ENCODE results near the gene MFNG. TPM values are rescaled to one million over a fixed set of nuclear protein-coding genes. Genes with fewer than 3 reads are reported as not detected.
A peak's percentile ranks its signal among the peaks of the same experiment; 100 is the strongest.
"Not testable (repeated sequence)": the region's sequence is repeated elsewhere in the genome, so short reads cannot be mapped to it uniquely, and the experiment has no call there.

Gene MFNG, protein sequence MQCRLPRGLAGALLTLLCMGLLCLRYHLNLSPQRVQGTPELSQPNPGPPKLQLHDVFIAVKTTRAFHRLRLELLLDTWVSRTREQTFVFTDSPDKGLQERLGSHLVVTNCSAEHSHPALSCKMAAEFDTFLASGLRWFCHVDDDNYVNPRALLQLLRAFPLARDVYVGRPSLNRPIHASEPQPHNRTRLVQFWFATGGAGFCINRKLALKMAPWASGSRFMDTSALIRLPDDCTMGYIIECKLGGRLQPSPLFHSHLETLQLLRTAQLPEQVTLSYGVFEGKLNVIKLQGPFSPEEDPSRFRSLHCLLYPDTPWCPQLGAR
- 100 to 1,000 TPM in 1 of 2 donors, 10 to 100 TPM in 1; 88.7 to 169 TPM for total RNA-seq

DNA sequence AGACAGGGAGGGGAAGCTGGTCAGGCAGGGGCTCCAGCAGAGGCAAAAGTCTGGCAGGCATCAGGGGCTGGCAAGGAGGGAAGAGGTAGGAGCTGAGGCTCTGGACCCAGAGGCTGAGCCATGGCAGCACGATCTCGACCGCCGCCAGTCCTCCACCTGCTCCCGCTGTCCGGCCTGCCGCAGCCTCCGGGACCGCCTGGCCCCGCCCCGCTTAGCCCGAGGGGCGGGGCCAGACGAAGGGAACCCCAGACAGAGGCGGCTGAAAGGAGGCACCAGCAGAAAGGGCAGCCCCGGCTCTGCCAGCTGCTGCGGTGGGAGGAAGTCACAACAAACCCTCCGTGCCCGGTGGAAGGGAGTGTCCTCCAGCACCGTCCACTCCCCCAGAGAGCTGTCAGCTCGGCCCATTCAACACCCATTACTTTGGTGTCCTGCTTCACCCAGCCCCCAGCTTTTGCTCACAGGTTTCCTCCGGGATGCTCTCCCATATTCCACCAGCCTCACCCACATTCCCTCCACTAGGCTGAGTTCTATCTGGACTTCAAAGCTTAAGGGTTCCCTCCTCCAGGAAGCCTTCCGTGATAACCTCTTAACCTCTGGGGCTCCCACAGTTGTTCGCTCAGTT lies at the start of gene MFNG:
Gene MFNG (minus strand): TSS at position 161 of the 622 bp plus-strand sequence. CDS start 207 bp downstream, outside the sequence.
- ATAC-seq, result peak; percentile 71 to 72

DNA sequence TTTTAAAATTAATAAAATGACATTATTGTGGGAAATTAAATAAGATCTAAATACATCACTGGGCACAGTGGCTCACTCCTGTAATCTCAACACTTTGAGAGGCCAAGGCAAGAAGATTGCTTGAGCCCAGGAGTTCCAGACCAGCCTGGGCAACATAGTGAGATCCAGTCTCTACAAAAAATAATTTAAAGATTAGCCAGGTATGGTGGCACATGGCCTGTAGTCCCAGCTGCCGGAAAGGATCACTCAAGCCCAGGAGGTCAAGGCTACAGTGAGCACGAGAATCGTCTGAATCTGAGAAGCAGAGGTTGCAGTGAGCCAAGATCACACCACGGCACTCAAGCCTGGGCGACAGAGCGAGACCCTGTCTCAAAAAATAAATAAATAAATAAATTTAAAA lies 49.0 kb upstream of the MFNG start:
- H3K9me3 Mint-ChIP-seq, result no peaks in the 10 kb centered on the region
- H3K27ac Mint-ChIP-seq, result no peak overlapping the region
- ATAC-seq (no peak), DNase-seq (ENCODE audit: low spot score in 2 of 2) (no peak)
- no peaks in the 10 kb centered on the region for H3K36me3 Mint-ChIP-seq

More for the DNA sequence above, at the start of gene MFNG:
- peak within 1 kb of the TSS; percentile 97 for H3K27ac Mint-ChIP-seq
- peaks cover 15 to 27% of the 10 kb centered on the region in 2 donors for H3K36me3 Mint-ChIP-seq
- DNase-seq (ENCODE audit: low spot score in 2 of 2), result peak; percentile 77 to 86
- H3K9me3 Mint-ChIP-seq, result no peaks in the 10 kb centered on the region

DNA sequence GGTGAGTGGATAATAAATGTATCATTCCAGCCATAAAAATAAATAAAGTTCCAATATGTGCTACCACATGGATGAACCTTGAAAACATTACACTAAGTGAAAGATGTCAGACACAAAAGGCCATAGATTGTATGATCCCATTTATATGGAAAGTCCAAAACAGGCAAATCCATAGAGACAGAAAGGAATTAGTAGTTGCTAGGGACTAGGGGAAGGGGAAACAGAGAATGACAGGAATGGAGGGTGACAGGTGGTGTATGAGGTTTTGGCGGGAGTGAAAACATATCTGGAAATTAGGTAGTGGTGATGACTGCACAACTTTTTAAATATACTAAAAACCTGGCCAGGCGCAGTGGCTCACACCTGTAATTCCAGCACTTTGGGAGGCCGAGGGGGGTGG lies 48.3 kb upstream of the MFNG start:
- DNase-seq (ENCODE audit: low spot score in 2 of 2), result no peak
- ATAC-seq, result no peak
- Mint-ChIP-seq H3K27ac (no peak overlapping the region), H3K9me3 (no peaks in the 10 kb centered on the region), H3K36me3 (no peaks in the 10 kb centered on the region)

DNA sequence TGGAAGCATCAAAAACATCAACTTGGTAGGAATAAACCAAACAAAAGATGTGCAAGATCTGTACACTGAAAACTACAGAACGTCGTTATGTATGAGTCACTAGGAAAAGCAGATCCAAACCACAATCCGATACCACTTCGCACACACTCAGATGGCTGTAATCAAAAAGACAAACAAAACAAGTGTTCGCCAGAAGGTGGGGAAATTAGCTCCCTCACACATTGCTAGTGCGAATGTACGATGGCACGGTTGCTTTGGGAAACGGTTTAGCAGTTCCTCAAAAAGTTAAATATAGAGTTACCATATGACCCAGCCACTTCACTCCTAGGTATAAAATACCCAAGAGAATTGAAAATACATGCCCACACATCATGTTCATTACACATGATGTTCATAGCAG lies 47.8 kb upstream of the MFNG start:
- no peak overlapping the region for H3K27ac Mint-ChIP-seq
- ATAC-seq (peak; percentile 12 to 59), DNase-seq (ENCODE audit: low spot score in 2 of 2) (no peak)
- H3K9me3 Mint-ChIP-seq, result no peaks in the 10 kb centered on the region
- H3K36me3 Mint-ChIP-seq, result no peaks in the 10 kb centered on the region

DNA sequence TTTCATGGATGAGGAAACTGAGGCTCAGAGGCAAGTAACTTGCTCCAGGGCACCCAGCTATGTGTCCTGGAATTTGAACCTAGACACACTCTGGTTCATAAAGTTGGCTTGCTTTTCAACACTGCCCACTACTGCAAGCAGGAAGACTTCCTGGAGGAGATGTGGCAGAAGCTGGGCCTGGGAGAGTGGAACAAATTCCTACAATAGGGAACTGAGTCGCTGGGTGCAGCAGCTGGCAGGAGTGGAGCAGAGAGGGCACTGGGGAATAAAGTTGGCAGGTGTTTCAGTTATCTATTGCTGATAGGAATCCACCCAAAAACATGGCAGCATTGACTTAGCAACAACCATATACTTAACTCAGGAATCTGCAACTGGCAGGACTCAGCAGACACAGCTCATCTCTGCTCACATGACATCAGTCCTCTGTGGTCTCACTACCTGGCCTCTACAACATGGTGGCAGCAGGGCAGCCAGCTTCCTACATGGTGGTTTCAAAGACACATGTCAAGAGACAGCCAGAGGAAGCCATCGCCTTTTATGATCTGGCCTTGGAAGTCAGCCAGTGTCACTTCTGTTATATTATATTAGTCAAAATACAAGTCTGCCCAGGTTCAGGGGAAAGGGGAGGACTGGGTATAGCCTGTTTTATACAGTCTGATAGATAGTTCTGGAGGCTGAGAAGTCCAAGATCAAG lies 43.6 kb upstream of the MFNG start:
- H3K27ac Mint-ChIP-seq, result no peak overlapping the region
- no peak for DNase-seq (ENCODE audit: low spot score in 2 of 2)
- H3K36me3 Mint-ChIP-seq, result no peaks in the 10 kb centered on the region
- no peaks in the 10 kb centered on the region for H3K9me3 Mint-ChIP-seq
- ATAC-seq, result peak; percentile 50 to 91

DNA sequence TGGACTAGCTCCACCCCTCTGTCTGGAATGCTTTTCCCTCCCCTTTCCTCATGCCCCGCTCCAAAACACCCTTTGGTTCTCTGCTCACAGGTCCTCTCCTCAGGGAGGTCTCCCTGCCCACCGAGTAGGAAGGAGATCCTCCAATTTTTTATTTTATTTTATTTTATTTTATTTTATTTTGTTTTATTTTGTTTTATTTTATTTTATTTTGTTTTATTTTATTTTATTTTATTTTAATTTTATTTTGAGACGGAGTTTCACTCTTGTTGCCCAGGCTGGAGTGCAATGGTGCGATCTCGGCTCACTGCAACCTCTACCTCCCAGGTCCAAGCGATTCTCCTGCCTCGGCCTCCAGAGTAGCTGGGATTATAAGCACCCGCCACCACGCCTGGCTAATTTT lies 41.8 kb upstream of the MFNG start:
- H3K9me3 Mint-ChIP-seq; ATAC-seq; H3K27ac Mint-ChIP-seq; DNase-seq (ENCODE audit: low spot score in 2 of 2); H3K36me3 Mint-ChIP-seq: not testable (repeated sequence)

DNA sequence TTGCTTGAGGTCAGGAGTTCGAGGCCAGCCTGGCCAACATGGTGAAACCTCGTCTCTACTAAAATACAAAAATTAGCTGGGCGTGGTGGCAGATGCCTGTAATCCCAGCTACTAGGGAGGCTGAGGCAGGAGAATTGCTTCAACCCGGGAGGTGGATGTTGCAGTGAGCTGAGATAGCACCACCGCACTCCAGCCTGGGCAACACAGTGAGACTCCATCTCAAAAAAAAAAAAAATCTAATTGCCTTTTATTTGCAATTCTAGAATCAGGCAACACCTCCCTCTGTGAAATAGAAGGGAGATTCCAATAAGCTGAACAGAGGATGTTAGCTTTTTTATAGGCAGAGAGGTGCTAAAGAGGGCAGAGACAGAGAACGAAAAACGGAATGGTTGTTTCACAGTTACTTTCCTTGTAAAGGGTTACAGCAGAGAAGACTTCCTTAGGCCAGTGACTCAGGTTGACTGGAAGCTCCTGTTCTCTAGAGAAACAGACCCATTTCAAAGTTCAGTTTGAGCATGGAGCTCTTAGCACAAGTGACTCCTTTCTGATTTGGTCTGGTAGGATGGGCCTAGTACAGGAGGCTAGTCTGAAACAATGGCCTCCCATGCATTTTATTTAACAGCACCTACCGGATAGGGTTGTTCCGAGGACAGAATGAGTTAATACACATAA lies 41.0 kb upstream of the MFNG start:
- not testable (repeated sequence) for ATAC-seq; DNase-seq (ENCODE audit: low spot score in 2 of 2); H3K36me3 Mint-ChIP-seq; H3K27ac Mint-ChIP-seq; H3K9me3 Mint-ChIP-seq

DNA sequence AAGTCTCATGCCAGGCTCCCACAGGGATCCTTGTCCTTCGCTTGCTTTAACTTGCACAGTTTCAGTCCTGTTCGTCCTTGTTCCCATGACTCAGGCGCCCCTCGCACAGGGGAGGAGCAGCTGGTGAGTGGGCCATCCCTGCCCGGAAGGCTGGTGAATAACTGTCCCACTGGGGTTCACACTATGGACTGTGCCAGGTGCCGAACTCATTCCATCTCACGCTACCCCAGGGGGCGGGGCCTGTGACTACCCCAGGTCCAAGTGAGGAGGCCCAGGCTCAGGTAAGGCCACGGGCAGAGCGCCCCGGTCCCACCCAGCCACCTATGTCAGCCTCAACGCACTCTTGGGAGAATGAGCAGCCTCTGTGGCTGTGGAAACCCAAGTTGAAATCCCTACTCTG lies 40.2 kb upstream of the MFNG start:
- DNase-seq (ENCODE audit: low spot score in 2 of 2) (no peak), ATAC-seq (no peak)
- no peak overlapping the region for H3K27ac Mint-ChIP-seq
- no peaks in the 10 kb centered on the region for H3K9me3 Mint-ChIP-seq
- H3K36me3 Mint-ChIP-seq, result no peaks in the 10 kb centered on the region

DNA sequence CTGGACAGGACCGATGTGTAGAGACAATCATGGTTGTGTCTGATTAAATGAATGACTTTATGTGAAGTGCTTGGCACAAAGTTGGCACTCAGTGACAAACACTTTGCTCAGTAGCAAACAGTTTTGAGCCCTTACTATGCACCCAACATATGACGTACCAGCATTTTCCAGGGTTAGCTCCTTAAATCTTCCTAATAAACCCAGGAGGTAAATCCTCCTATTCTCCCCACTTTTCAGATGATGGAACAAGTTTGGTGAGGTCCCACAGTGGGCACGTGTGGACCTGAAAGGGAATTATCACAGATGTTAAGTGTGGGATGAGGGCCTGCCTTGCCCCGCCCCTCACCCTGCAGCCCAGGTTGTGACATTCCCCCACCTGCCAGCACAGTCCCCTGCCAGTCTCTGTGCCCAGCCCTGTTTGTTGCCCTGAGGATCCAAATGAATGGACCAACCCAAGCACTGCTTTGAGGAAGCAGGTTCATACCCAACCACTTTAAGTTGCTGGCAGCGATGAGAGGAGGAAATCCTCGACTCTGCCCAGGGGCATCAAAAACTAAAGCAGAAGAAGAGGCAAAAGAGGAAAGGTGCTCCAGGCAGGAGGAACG lies 39.7 kb upstream of the MFNG start:
- Mint-ChIP-seq H3K27ac (no peak overlapping the region), H3K36me3 (no peaks in the 10 kb centered on the region), H3K9me3 (no peaks in the 10 kb centered on the region)
- DNase-seq (ENCODE audit: low spot score in 2 of 2) (no peak), ATAC-seq (no peak)

DNA sequence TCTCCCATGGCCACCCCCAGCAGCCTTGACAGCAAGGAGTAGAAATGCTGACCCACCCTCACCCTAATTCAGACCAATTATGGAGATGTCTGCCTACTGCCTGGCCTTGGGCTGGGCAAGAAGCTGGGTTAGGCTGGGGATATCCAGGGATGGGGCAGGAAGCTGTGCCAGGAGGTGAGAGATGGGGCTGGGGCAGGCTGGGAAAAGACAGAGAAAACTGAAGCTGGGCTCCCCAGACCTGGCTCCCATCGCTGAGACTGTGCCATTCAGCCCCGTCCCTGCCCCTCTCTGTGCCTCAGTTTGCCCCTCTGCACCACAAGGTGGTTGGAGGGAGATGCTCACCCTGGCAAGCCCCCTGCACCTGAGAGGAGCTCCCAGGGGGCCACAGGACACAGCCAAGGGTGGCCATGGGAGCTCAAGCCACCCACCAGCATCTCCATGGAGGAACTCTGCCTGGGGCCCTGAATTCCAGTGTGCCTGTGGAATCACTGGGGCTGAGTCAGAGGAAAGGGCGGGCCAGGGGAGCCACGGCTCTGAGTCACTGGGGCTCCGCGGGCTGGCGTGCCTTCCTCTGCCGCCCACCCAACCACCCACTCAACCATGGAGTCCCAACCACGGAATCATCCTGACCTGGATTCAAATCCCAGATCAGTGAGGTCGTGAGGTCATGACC lies 39.0 kb upstream of the MFNG start:
- Mint-ChIP-seq H3K36me3 (no peaks in the 10 kb centered on the region), H3K9me3 (no peaks in the 10 kb centered on the region), H3K27ac (no peak overlapping the region)
- ATAC-seq (peak in 1 of 2 donors; percentile 31), DNase-seq (ENCODE audit: low spot score in 2 of 2) (no peak)

DNA sequence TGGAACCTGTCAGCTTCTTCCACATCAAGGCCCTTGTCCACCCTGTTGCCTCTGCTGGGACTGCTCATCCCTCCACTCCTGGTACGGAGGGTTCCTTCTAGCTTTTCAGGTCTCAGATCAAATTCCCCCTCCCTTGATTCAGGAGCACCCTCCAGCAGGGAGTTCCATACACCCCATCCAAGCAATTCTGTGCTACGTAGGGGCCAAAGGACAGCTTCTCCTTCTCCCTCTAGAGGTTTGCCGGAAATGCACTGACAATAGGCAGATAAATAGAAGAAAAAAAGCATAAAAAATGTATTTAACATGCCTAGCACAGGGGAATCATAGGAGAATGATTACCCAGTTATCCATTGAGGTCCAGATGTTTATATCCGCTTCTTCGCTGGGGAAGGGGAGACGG lies 36.3 kb upstream of the MFNG start:
- Mint-ChIP-seq H3K27ac (no peak overlapping the region), H3K36me3 (peaks cover 0 to 4% of the 10 kb centered on the region in 2 donors), H3K9me3 (no peaks in the 10 kb centered on the region)
- ATAC-seq (no peak), DNase-seq (ENCODE audit: low spot score in 2 of 2) (no peak)

DNA sequence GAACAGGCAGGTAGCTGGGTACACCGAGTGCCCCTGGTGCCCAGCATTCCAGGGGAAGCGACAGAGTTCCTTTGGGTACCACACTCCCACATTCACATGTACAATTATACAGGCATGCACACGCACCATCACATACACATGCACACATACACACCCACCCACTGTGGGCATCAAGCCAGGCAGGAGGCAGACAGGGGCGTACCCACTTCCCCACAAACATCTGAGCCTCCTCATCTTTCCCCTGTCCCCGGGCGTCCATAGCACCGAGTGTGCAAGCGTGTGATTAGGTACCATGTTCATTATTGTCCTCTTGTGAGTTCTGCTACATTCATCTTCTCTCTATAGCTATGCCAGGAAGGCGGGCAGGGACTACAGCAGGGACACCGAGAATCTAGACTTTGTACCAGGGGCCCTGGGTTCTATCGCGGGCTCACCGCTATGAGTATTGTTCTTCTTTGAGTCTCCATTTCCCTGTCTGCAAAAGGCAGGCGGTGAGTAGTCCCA lies 35.1 kb upstream of the MFNG start:
- no peak for DNase-seq (ENCODE audit: low spot score in 2 of 2)
- no peak for ATAC-seq
- Mint-ChIP-seq H3K27ac (no peak overlapping the region), H3K36me3 (peaks cover 0 to 4% of the 10 kb centered on the region in 2 donors), H3K9me3 (no peaks in the 10 kb centered on the region)

DNA sequence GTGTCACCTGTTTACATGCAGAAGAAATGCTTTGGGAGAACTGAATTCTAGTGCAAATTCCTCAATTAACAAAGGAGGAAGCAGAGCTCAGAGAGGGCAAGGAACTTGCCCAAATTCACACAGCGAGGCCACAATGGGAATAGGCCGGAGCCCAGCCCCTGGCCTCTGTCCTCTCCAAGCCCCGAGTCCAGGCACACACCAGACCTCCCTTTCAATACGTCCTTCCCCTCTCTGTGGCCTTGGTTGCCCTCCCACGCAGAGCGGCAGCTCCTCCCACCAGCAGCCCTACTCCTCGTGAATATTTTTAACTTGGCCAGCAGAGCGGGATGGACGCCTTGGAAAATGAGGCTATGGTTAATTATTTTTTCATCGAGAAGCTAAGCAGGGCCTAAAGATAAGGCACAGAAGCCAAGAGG lies 34.6 kb upstream of the MFNG start:
- H3K36me3 Mint-ChIP-seq, result peaks cover 0 to 4% of the 10 kb centered on the region in 2 donors
- H3K9me3 Mint-ChIP-seq, result no peaks in the 10 kb centered on the region
- no peak for ATAC-seq
- H3K27ac Mint-ChIP-seq, result no peak overlapping the region
- no peak for DNase-seq (ENCODE audit: low spot score in 2 of 2)

DNA sequence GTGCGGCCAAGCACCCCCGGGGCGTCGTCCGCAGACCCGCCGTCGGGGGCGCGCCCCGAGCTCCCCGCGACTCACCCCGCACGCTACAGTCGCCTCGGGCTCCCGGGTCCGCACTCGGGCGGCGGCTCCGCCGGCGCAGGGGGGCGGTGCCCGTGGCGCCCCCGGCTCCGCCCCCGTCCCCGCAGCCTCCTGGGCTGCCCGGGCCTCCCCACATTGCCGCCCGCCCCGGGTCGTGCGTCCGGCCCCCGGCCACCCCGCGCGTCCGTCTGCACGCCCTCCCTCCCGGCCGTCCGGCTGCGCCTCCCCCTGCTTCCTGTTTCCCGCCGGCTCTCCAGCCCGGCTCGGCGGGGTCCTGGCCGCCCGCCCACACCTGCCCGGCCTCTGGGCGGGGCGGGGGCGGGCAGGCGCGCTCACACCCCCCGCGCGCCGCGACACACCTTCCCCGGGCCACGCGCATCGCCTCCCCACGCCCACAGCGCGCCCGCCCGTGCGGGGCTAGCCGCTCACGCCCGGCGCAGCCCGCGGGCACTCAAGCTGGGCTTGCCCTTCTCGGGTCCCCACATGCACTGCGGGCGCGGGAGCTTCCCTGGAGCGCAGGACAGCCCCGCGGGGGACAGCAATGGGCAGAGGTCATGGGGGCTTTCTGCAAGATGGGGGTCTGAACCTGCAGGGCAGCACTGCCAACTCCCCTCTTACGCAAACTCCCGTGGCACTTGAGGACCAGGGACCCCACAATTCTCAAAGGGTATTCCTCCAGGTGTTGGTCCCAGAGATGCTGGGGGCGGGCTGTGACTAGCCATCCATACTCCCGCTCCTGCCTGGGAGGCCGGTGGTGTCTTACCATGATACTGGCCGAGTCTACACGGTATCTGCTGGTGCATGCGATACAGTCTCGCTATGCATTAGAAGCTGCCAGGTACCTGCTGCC lies 33.3 kb upstream of the MFNG start, which contains the start of gene CARD10:
Gene CARD10 (minus strand): TSS at position 148 of the 928 bp plus-strand sequence. CDS start 215 bp downstream, outside the sequence.
- DNase-seq (ENCODE audit: low spot score in 2 of 2), result no peak
- ATAC-seq, result peak; percentile 50 to 74
- Mint-ChIP-seq H3K9me3 (no peaks in the 10 kb centered on the region), H3K36me3 (peaks cover 0 to 4% of the 10 kb centered on the region in 2 donors), H3K27ac (no peak within 1 kb of the TSS)

Measured in activated naive CD4-positive, alpha-beta T cell treated with anti-CD3 and anti-CD28 coated beads, Interleukin-2, amount 50 U/mL, for 72 hours (primary cell).